ENCODE results near the gene ADTRP.

- TF ChIP-seq, protein P1, sequence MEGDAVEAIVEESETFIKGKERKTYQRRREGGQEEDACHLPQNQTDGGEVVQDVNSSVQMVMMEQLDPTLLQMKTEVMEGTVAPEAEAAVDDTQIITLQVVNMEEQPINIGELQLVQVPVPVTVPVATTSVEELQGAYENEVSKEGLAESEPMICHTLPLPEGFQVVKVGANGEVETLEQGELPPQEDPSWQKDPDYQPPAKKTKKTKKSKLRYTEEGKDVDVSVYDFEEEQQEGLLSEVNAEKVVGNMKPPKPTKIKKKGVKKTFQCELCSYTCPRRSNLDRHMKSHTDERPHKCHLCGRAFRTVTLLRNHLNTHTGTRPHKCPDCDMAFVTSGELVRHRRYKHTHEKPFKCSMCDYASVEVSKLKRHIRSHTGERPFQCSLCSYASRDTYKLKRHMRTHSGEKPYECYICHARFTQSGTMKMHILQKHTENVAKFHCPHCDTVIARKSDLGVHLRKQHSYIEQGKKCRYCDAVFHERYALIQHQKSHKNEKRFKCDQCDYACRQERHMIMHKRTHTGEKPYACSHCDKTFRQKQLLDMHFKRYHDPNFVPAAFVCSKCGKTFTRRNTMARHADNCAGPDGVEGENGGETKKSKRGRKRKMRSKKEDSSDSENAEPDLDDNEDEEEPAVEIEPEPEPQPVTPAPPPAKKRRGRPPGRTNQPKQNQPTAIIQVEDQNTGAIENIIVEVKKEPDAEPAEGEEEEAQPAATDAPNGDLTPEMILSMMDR (IDR thresholded peaks at IDR 0.05) = no peak
- no peak for TF ChIP-seq POLR2AphosphoS5 (IDR thresholded peaks at IDR 0.05)
- TF ChIP-seq EP300 (IDR thresholded peaks at IDR 0.05) = no peak
- no peak for TF ChIP-seq POLR2A (IDR thresholded peaks at IDR 0.05)
Measured at GRCh38 chr6:11724286-11724685, 54.3 kb downstream of the ADTRP start.
